Measurements from ENCODE around the gene EBF4.

- TF ChIP-seq CTCF (IDR thresholded peaks at IDR 0.05): no peak
- TF ChIP-seq ZFX (IDR thresholded peaks at IDR 0.05; ENCODE audit: borderline replicate concordance): no peak
Measured at GRCh38 chr20:2699775-2700413, 7.3 kb downstream of the EBF4 start.
